ENCODE results near the gene PAX4. TPM values are rescaled to one million over a fixed set of nuclear protein-coding genes. Genes with fewer than 3 reads are reported as not detected.

The PAX4 gene
- total and polyA plus RNA-seq, 8 donors, result 0.09 to 0.42 (median 0.21) TPM; not detected in 5

DNA sequence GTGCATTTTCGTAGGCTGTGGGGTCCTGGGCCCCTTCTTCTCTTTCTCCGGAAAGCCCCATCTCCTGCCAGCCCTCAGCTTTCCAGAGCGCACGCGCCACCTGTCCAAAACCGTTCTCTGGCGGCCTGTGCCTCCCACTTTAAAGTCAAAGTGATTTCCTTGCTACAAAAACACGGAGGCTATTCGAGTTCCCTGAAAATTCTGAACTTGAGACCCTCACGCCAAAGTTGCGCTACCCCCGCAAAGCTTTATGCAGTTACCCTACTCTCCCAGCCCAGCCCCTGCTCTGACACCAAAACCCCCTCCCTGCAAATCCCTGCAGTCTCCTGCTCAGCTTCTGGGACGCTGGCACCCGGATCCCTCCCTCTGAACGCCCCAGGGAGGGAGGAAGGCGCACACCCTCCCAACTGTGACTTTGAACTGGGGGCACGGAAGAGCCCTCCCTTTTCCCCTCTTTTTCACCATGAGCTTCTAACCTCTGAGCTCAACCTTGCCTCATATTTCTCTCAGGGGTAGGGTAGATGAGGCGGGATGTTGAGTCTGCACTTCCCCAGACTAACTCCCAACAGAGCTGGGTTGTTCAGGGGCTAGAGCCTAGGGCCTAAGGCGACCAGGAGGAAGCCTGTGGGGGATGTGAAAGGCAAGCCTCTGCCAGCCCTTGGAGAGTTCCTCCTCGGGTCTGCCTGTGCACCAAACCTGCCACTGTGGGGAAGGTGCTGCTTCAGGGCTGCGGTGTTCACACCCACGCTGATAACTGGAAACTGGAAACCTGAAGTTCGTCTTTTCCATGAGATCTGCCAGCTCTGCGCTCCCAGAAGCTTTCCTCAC, 2.7 kb upstream of the PAX4 start:
- intact Hi-C loops (cut with DNase I), result no loop called here
- H3K4me3 ChIP-seq, result no peak overlapping the region
- no peaks in the 10 kb centered on the region for H3K9me3 ChIP-seq
- no peak overlapping the region for H3K27ac ChIP-seq
- no peaks in the 10 kb centered on the region for H3K4me1 ChIP-seq
- no peaks in the 10 kb centered on the region for H3K36me3 ChIP-seq
- DNase-seq (no peak), FAIRE-seq (no peak), ATAC-seq (peak in 2 of 4 donors; percentile 17 to 58)
- TF ChIP-seq, protein P1, sequence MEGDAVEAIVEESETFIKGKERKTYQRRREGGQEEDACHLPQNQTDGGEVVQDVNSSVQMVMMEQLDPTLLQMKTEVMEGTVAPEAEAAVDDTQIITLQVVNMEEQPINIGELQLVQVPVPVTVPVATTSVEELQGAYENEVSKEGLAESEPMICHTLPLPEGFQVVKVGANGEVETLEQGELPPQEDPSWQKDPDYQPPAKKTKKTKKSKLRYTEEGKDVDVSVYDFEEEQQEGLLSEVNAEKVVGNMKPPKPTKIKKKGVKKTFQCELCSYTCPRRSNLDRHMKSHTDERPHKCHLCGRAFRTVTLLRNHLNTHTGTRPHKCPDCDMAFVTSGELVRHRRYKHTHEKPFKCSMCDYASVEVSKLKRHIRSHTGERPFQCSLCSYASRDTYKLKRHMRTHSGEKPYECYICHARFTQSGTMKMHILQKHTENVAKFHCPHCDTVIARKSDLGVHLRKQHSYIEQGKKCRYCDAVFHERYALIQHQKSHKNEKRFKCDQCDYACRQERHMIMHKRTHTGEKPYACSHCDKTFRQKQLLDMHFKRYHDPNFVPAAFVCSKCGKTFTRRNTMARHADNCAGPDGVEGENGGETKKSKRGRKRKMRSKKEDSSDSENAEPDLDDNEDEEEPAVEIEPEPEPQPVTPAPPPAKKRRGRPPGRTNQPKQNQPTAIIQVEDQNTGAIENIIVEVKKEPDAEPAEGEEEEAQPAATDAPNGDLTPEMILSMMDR (IDR thresholded peaks at IDR 0.05), result no peak
- H3K27me3 ChIP-seq, result peaks cover 0 to 8% (median 0%) of the 10 kb centered on the region in 4 donors
- 5% methylated on average over 24 of the region's 24 CpGs for WGBS, 2 donors

DNA sequence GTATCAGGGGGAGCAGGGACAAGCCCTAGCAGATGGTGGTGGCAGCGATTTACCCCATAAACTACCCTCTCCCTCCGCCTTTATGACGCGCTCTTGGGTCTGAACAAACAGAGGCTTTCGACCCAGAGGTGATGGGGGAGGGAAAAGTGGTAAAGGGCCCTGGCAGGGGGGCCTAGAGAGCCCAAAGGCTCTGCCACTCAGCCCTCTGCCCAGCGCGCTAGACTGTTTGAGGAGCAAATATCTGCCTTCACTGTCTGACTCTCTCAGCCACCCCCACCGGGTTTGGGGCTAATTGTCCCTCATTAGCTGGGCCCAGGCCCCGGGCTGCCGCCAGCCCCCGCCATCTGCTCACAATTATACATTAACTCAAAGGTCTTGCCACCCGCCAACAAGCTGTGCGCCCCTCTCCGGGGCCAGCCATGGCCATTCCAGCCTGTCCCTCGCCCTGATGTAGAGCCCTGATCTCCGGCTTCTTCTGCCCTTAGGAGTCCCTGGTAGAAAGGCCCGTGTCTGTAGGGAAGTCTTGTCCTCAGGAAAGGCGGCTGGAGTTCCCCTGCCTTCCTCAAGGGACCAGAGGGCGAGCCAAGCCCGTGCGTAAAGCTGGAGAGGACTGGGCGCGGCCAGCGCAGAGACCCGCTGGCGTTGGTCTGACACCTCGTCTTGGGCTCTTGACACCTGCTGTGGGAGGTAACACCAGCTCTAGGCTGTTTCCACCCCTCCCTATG, 1.9 kb upstream of the PAX4 start:
- intact Hi-C loops (cut with DNase I), result no loop called here
- Histone ChIP-seq H3K27ac (no peak overlapping the region), H3K27me3 (peaks cover 0 to 8% (median 0%) of the 10 kb centered on the region in 4 donors), H3K9me3 (no peaks in the 10 kb centered on the region), H3K36me3 (no peaks in the 10 kb centered on the region), H3K4me3 (no peak overlapping the region), H3K4me1 (no peaks in the 10 kb centered on the region)
- peak in 3 of 4 donors; percentile 34 to 76 (median 55) for ATAC-seq
- 2 to 4% methylated on average over 27 of the region's 27 CpGs for WGBS, 2 donors
- FAIRE-seq, result no peak
- TF ChIP-seq, protein P1 (IDR thresholded peaks at IDR 0.05), result no peak
- no peak for DNase-seq

DNA sequence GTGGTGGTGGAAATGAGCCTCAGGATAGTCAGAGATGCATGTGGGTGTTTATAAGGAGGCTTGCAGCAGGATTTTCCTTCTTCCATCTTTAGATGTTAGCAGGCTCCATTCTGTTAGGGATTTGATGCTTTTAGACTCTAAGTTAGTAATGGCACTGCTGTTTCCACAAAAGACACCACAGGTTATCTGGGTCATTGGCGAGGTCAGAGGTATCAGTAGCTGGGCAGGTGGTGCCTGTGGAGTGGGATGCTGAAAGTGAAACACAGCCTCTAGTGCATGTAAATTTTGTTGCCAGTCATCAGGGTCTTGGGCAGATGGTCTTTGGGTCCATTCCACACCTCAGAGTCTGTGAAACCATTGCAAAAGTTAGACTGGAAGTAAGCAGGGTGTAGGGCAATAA, 833 bp upstream of the PAX4 start:
- intact Hi-C loops (cut with DNase I), result no loop called here
- ATAC-seq, result no peak
- Histone ChIP-seq H3K4me1 (no peaks in the 10 kb centered on the region), H3K36me3 (no peaks in the 10 kb centered on the region), H3K27ac (no peak overlapping the region), H3K9me3 (no peaks in the 10 kb centered on the region), H3K27me3 (peaks cover 0 to 8% (median 0%) of the 10 kb centered on the region in 4 donors), H3K4me3 (no peak overlapping the region)
- TF ChIP-seq, protein P1 (IDR thresholded peaks at IDR 0.05), result no peak
- DNase-seq, result no peak
- 48 to 55% methylated on average over 1 of the region's 1 CpG for WGBS, 2 donors
- FAIRE-seq, result no peak

DNA sequence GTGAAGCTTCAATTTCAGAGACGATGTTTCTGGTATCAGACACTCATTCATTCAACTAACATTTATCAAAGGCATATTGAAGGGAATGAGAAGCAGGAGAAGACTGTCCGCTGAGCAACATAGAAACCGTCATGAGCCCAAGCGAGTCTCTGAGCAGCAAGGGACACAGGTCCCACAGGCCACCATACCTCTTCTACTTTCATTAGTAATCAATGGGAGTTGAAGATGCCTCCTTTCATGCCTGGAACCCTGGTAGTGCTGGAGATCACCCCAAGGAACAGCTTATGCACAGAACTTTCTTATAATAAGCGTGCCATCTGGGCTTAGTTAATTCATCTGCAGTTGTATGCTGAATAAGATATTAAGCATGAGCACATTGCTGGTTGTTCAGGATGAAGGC, 1.2 kb downstream of the PAX4 start:
- no peak overlapping the region for H3K27ac ChIP-seq
- ATAC-seq (no peak), DNase-seq (no peak), FAIRE-seq (no peak)
- no peaks in the 10 kb centered on the region for H3K9me3 ChIP-seq
- TF ChIP-seq, protein P1 (IDR thresholded peaks at IDR 0.05), result no peak
- intact Hi-C loops (cut with DNase I), result no loop called here
- no peaks in the 10 kb centered on the region for H3K36me3 ChIP-seq
- 79 to 85% methylated on average over 5 of the region's 5 CpGs for WGBS, 2 donors
- peaks cover 0 to 8% (median 0%) of the 10 kb centered on the region in 4 donors for H3K27me3 ChIP-seq
- H3K4me1 ChIP-seq, result no peaks in the 10 kb centered on the region
- H3K4me3 ChIP-seq, result no peak overlapping the region

Data from pancreas (tissue), 10 donors.